ENCODE measurements around the gene CRAMP1. TPM values are rescaled to one million over a fixed set of nuclear protein-coding genes. Genes with fewer than 3 reads are reported as not detected.

Gene CRAMP1, protein sequence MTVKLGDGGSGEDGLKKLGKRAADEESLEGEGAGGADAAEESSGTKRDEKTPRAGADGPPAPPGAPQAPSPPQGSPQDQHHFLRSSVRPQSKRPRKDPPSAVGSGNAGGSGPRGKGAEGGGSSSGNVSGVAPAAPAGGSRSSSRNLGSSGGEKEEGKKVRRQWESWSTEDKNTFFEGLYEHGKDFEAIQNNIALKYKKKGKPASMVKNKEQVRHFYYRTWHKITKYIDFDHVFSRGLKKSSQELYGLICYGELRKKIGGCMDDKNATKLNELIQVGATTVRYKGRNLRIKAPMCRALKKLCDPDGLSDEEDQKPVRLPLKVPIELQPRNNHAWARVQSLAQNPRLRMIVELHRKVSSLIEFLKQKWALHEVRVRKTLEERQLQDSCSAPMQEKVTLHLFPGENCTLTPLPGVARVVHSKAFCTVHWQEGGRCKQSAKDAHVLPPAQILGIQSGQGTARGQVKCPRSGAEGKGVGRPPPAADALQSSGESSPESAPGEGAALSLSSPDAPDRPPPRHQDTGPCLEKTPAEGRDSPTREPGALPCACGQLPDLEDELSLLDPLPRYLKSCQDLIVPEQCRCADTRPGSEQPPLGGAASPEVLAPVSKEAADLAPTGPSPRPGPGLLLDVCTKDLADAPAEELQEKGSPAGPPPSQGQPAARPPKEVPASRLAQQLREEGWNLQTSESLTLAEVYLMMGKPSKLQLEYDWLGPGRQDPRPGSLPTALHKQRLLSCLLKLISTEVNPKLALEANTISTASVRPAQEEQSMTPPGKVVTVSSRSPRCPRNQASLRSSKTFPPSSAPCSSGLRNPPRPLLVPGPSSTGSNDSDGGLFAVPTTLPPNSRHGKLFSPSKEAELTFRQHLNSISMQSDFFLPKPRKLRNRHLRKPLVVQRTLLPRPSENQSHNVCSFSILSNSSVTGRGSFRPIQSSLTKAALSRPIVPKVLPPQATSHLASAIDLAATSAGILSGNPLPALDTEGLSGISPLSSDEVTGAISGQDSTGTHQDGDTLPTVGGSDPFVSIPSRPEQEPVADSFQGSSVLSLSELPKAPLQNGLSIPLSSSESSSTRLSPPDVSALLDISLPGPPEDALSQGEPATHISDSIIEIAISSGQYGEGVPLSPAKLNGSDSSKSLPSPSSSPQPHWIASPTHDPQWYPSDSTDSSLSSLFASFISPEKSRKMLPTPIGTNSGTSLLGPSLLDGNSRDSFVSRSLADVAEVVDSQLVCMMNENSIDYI (N-terminal part only)
- 5.6 and 11.0 TPM in 2 replicates for total RNA-seq

GRCh38 chr16:1612320-1613111 lies at the start of gene CRAMP1:
CRAMP1 (plus strand) TSS chr16:1612360; CDS start chr16:1614640, 2,280 bp downstream.

DNA sequence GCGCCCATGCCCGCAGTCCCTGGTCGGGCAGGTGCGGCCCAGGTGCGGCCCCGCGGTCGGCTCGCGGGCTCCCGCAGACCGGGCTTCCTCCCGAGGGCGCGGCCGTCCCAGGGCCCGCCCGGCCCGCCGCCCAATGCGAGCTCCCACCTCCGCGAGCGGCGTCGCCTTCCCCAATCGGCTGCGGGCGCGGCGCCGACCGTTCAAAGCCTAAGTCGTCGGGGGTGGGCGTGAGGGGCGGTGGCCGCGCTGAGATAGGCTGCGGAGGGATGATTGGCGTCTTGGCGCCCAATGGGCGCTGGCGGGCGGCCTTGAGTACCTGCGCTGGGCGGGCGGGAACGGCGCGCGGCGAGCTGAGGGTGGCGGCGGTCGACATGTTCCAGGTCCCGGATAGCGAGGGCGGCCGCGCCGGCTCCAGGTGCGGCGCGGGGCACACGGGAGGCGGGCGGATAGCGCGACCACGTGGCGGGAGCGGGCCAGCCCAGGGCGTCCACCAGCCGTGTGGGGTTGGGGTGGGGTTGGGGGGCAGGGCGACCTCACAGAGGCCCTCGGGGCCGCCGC lies 65.9 kb downstream of the CRAMP1 start, which contains the start of gene JPT2:
TSS of gene JPT2 (plus strand) at position 338 of the 558 bp plus-strand sequence. CDS start at position 372, 34 bp downstream.

GRCh38 chr16:1705688-1706385 lies 93.7 kb downstream of the CRAMP1 start, which contains the start of gene MAPK8IP3:
MAPK8IP3 (plus strand) TSS chr16:1706195; CDS start chr16:1706340, 145 bp downstream.

Other genes starting within 250 kb of the CRAMP1 start
- gene UNKL, start 197.7 kb upstream of the CRAMP1 start, total RNA-seq, result 9.4 and 25.2 TPM in 2 replicates
- 18.4 and 19.4 TPM in 2 replicates for gene UQCC4, start 191.6 kb upstream of the CRAMP1 start, total RNA-seq
- gene PERCC1, start 181.3 kb upstream of the CRAMP1 start, total RNA-seq, result not detected in 2 replicates
- gene CCDC154, start 167.8 kb upstream of the CRAMP1 start, total RNA-seq, result 0.80 TPM in 1 of 2 replicates, not detected in the other
- 36.4 and 41.1 TPM in 2 replicates for gene CLCN7, start 137.3 kb upstream of the CRAMP1 start, total RNA-seq
- gene PTX4, start 123.4 kb upstream of the CRAMP1 start, total RNA-seq, result not detected in 2 replicates
- gene TELO2, start 119.0 kb upstream of the CRAMP1 start, total RNA-seq, result 15.0 and 31.0 TPM in 2 replicates
- gene TMEM204, start 78.7 kb upstream of the CRAMP1 start, total RNA-seq, result 15.6 and 18.5 TPM in 2 replicates
- gene IFT140, start 288 bp upstream of the CRAMP1 start, total RNA-seq, result 10.2 and 18.0 TPM in 2 replicates
- 30.2 and 49.1 TPM in 2 replicates for gene JPT2, start 65.9 kb downstream of the CRAMP1 start, total RNA-seq
- gene MAPK8IP3, start 93.8 kb downstream of the CRAMP1 start, total RNA-seq, result 13.8 and 63.4 TPM in 2 replicates
- 70.7 and 98.0 TPM in 2 replicates for gene NME3, start 159.2 kb downstream of the CRAMP1 start, total RNA-seq
- gene EME2, start 160.4 kb downstream of the CRAMP1 start, total RNA-seq, result 3.2 and 8.9 TPM in 2 replicates
- gene MRPS34, start 160.8 kb downstream of the CRAMP1 start, total RNA-seq, result 96.9 and 118 TPM in 2 replicates
- 25.3 and 62.7 TPM in 2 replicates for gene SPSB3, start 170.2 kb downstream of the CRAMP1 start, total RNA-seq
- 112 and 137 TPM in 2 replicates for gene NUBP2, start 170.6 kb downstream of the CRAMP1 start, total RNA-seq
- gene IGFALS, start 181.3 kb downstream of the CRAMP1 start, total RNA-seq, result not detected in 2 replicates
- 13.3 and 24.7 TPM in 2 replicates for gene HAGH, start 214.5 kb downstream of the CRAMP1 start, total RNA-seq
- 22.0 and 61.2 TPM in 2 replicates for gene FAHD1, start 214.8 kb downstream of the CRAMP1 start, total RNA-seq

All from epithelial cell of alveolus of lung (primary cell).